ENCODE results near the gene KCTD5. TPM values are rescaled to one million over a fixed set of nuclear protein-coding genes. Genes with fewer than 3 reads are reported as not detected.

Gene KCTD5
- total RNA-seq, 1 experiment from 2014 or later = 49.4 TPM

DNA sequence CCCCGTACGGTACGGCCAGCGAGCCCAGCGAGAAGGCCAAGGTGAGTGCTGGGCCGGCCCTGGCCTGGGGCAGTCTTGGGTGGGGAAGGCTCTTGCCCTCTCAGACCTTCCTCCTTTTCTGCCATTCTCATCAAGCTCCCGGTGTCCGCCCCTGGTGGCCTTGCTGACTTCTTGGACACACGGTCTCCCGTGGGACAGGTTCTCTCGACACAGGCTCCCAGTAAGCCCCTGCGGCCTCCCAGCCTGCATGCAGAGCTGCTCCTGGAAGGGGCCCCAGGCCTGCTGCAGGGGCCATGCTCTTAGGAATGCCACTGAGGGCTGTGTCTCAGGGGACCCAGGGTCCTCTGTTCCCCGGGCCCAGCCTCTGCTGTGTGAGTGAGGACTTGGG is 20.1 kb downstream of the KCTD5 start:
- H3K4me3 Mint-ChIP-seq (ENCODE audit: unreplicated experiment) = no peak overlapping the region
- peaks cover 29% of the 10 kb centered on the region for H3K36me3 Mint-ChIP-seq (ENCODE audit: insufficient read depth, unreplicated experiment)
- DNase-seq (ENCODE audit: unreplicated experiment) = no peak
- H3K27ac Mint-ChIP-seq (ENCODE audit: low read depth, unreplicated experiment) = no peak overlapping the region
- H3K4me1 Mint-ChIP-seq (ENCODE audit: insufficient read depth, unreplicated experiment) = no peaks in the 10 kb centered on the region
- POLR2A ChIA-PET = no interaction called here
- no peaks in the 10 kb centered on the region for H3K9me3 Mint-ChIP-seq (ENCODE audit: unreplicated experiment)
- BruUV-seq (replicated peaks) = no TSS peak
- CTCF ChIA-PET = no interaction called here
- intact Hi-C loops (cut with micrococcal nuclease) = no loop called here
- no peaks in the 10 kb centered on the region for H3K27me3 Mint-ChIP-seq (ENCODE audit: insufficient read depth, unreplicated experiment)
- TF ChIP-seq, protein P1, sequence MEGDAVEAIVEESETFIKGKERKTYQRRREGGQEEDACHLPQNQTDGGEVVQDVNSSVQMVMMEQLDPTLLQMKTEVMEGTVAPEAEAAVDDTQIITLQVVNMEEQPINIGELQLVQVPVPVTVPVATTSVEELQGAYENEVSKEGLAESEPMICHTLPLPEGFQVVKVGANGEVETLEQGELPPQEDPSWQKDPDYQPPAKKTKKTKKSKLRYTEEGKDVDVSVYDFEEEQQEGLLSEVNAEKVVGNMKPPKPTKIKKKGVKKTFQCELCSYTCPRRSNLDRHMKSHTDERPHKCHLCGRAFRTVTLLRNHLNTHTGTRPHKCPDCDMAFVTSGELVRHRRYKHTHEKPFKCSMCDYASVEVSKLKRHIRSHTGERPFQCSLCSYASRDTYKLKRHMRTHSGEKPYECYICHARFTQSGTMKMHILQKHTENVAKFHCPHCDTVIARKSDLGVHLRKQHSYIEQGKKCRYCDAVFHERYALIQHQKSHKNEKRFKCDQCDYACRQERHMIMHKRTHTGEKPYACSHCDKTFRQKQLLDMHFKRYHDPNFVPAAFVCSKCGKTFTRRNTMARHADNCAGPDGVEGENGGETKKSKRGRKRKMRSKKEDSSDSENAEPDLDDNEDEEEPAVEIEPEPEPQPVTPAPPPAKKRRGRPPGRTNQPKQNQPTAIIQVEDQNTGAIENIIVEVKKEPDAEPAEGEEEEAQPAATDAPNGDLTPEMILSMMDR (IDR thresholded peaks at IDR 0.05; ENCODE audit: unreplicated experiment) = no peak

DNA sequence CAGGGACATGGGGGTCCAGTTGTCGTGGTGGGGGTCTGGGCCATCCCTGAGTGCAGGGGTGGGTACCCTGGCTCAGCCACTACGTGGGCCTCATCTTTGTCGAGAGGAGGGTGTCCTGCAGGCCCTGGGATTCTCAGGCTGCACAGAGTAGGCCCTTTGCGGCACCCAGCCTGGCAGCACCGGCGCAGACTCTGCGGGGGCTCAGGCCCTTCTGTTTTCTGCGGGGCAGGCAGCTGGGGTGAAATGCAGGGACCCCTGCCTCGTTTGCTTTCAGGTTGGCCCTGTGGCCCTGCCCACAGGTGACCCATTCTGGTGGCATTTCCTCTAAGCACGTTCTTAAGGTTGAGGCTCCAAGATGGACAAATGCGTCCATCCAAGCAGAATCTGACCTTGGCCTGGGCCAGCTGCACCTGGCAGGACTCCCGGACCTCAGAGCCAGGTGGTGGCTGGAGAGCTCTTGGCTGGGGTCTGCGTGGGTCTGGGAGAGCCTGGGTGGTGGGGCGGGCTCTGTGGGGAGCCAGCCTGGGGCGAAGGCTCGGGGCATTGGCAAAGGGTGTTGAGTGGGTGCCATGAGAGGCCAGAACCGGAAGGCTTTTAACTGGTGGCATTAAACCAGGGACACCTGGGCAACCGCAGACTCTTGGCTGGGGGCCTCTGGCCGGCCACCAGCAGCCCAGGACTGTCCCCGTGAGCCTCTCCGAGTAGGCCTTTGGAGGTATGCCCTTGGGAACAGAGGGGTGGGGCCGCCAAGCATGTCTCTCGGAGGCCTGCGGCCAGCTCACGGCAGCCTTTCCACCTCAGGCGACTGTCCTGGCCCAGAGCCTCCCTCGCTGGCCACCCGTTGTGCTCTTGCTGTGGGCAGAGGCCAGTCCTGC is 20.8 kb downstream of the KCTD5 start:
- no peak overlapping the region for H3K4me3 Mint-ChIP-seq (ENCODE audit: unreplicated experiment)
- no peak overlapping the region for H3K27ac Mint-ChIP-seq (ENCODE audit: low read depth, unreplicated experiment)
- intact Hi-C loops (cut with micrococcal nuclease) = no loop called here
- BruUV-seq (replicated peaks) = no TSS peak
- no peaks in the 10 kb centered on the region for H3K4me1 Mint-ChIP-seq (ENCODE audit: insufficient read depth, unreplicated experiment)
- H3K27me3 Mint-ChIP-seq (ENCODE audit: insufficient read depth, unreplicated experiment) = no peaks in the 10 kb centered on the region
- TF ChIP-seq, protein P1 (IDR thresholded peaks at IDR 0.05; ENCODE audit: unreplicated experiment) = no peak
- no peaks in the 10 kb centered on the region for H3K9me3 Mint-ChIP-seq (ENCODE audit: unreplicated experiment)
- POLR2A ChIA-PET = no interaction called here
- CTCF ChIA-PET = no interaction called here
- DNase-seq (ENCODE audit: unreplicated experiment) = no peak
- H3K36me3 Mint-ChIP-seq (ENCODE audit: insufficient read depth, unreplicated experiment) = peaks cover 24% of the 10 kb centered on the region

DNA sequence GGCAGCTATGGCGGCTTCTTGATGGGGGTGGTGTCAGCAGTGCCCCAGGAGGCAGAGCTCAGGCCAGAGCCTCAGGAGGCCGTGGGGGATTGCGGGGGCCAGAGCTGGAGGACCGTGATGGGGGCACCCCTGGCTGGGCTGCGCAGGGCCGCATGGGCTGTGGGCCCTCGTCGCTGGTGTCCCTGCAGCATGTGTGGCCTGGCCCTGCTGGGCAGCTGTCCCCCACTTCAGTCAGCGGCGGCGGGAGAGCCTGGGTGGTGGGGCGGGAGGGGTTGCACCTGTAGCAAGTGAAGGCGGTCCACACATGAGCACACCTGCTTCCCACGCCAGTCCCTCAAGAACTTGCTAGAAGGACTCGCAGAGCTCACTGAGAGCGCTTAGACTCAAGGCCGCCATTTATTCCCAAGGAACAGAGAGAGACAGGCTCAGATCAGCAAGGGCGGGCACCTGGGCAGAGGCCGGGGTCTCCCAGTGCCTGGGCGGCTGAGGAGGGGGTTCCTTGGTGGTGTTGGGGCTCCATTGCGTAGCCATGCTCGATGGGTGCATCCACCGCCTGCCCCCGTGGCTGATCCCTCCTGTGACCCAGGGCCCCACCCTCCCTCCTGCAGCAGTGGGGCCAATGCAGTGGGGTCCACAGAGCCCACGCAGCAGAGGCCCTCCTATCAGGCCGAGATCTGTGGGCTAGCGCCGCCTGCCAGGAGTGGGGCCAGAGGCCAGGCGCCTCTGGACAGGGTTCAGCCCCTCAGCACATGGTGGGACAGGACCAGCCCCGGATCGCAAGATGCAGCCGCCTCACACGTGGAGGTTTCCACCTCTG is 22.1 kb downstream of the KCTD5 start:
- no peaks in the 10 kb centered on the region for H3K27me3 Mint-ChIP-seq (ENCODE audit: insufficient read depth, unreplicated experiment)
- no peak for DNase-seq (ENCODE audit: unreplicated experiment)
- BruUV-seq (replicated peaks) = no TSS peak
- ChIA-PET POLR2A (no interaction called here), CTCF (no interaction called here)
- no peak overlapping the region for H3K27ac Mint-ChIP-seq (ENCODE audit: low read depth, unreplicated experiment)
- no peak overlapping the region for H3K4me3 Mint-ChIP-seq (ENCODE audit: unreplicated experiment)
- intact Hi-C loops (cut with micrococcal nuclease) = no loop called here
- H3K9me3 Mint-ChIP-seq (ENCODE audit: unreplicated experiment) = no peaks in the 10 kb centered on the region
- no peaks in the 10 kb centered on the region for H3K4me1 Mint-ChIP-seq (ENCODE audit: insufficient read depth, unreplicated experiment)
- TF ChIP-seq, protein P1 (IDR thresholded peaks at IDR 0.05; ENCODE audit: unreplicated experiment) = no peak
- H3K36me3 Mint-ChIP-seq (ENCODE audit: insufficient read depth, unreplicated experiment) = peaks cover 24% of the 10 kb centered on the region

DNA sequence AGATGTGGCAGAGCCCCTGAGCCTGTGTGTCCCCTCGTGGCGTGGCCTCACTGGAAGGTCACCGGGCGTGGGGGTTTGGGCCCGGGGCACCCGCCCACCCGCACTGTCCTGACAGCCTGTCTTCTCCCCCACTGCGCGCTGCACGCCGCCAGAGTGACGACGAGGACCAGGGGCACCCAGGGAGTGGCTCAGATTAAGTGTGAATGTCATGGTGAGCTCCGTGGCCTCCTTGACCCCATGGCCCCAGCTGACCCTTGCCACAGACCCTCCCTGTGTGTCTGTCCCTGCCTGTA is 22.6 kb downstream of the KCTD5 start:
- intact Hi-C loops (cut with micrococcal nuclease) = no loop called here
- CTCF ChIA-PET = no interaction called here
- no peak for DNase-seq (ENCODE audit: unreplicated experiment)
- TF ChIP-seq, protein P1 (IDR thresholded peaks at IDR 0.05; ENCODE audit: unreplicated experiment) = no peak
- Mint-ChIP-seq H3K27ac (ENCODE audit: low read depth, unreplicated experiment) (no peak overlapping the region), H3K9me3 (ENCODE audit: unreplicated experiment) (no peaks in the 10 kb centered on the region), H3K4me3 (ENCODE audit: unreplicated experiment) (no peak overlapping the region), H3K36me3 (ENCODE audit: insufficient read depth, unreplicated experiment) (peaks cover 26% of the 10 kb centered on the region), H3K4me1 (ENCODE audit: insufficient read depth, unreplicated experiment) (no peaks in the 10 kb centered on the region), H3K27me3 (ENCODE audit: insufficient read depth, unreplicated experiment) (no peaks in the 10 kb centered on the region)
- no TSS peak for BruUV-seq (replicated peaks)
- POLR2A ChIA-PET = no interaction called here
